ENCODE measurements around the gene LRRC38. TPM values are rescaled to one million over a fixed set of nuclear protein-coding genes. Genes with fewer than 3 reads are reported as not detected.

Gene LRRC38
- total and polyA plus RNA-seq, 2 of the 4 experiments (the other 2 are of a cell fraction) = not detected

DNA sequence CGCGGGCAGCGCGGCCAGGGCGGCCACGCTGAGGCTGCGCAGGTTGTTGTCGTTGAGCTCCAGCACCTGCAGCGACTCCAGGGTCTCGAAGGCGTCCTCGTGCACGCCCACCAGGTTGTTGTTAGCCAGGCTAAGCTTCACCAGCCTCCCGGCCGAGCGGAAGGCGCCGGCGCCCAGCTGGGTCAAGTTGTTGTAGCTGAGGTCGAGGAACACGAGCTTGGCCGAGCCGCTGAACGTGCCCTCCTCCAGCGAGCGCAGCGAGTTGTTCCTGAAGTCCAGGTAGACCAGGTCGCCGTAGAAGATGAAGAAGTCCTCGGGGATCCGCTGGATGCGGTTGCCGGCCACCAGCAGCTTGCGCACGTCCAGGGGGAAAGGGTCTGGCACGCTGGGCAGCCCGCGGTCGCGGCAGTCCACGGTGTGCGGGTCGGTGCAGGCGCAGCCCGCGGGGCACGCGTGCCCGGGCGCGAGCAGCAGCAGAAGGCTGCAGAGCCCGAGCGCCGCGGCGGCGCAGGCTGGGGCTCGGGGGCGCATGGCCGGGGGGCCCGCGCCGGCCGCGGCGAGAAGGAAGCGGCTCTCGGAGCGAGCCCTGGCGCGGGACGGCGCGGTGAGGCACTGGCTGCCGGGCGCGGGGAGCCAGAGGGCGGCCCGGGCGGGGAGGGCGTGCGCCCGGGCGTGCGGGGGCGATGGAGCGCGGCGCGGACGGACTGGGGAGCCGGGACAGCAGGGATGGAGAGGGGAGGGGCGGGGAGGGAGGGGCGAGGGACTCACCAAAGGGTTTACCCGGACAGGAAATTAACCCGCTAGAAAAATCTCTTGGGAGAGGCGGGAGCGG is 524 bp downstream of the LRRC38 start:
- H3K4me3 ChIP-seq (ENCODE audit: insufficient read depth, low read depth, low read length) = no peak overlapping the region
- intact Hi-C loops (cut with micrococcal nuclease) = no loop called here
- no peaks in the 10 kb centered on the region for H3K9me1 ChIP-seq (ENCODE audit: insufficient read depth, low read length)
- H2AK5ac ChIP-seq (ENCODE audit: low read depth, low read length) = no peak overlapping the region
- no peak overlapping the region for H2AK9ac ChIP-seq (replicated peaks; ENCODE audit: low read depth, low read length, poor library complexity)
- H3K18ac ChIP-seq (ENCODE audit: low read depth, low read length) = no peak overlapping the region
- WGBS, 2 experiments (ENCODE audit: extremely low coverage in 2 of 2, insufficient read length in 1 of 2) = 2% methylated on average over 44 of the region's 98 CpGs; no CpG with 5 or more reads in 1 of the 2 experiments
- no peaks in the 10 kb centered on the region for H3K79me1 ChIP-seq (ENCODE audit: low read depth in 1 of 2, low read length in 2 of 2)
- CTCF ChIA-PET = no interaction called here
- peak overlapping the region; percentile 14 for H2AFZ ChIP-seq (replicated peaks; ENCODE audit: low read length, poor library complexity)
- in situ Hi-C loops (cut with MboI; ENCODE audit: low sequenced_read_pairs) = no loop called here
- DNase-seq = no peak
- no peak for ATAC-seq (ENCODE audit: low read depth)
- H3K23ac ChIP-seq (ENCODE audit: low read depth, low read length) = no peak overlapping the region
- no peak for TF ChIP-seq BHLHE40 (IDR thresholded peaks at IDR 0.05; ENCODE audit: low read depth, low read length)
- TF ChIP-seq RFX5 (IDR thresholded peaks at IDR 0.05; ENCODE audit: low read depth, low read length) = no peak
- TF ChIP-seq SMC3 (IDR thresholded peaks at IDR 0.05; ENCODE audit: low read depth, low read length) = no peak
- no peak for TF ChIP-seq FOS (IDR thresholded peaks at IDR 0.05; ENCODE audit: low read depth, low read length)
- no peak for TF ChIP-seq MXI1 (IDR thresholded peaks at IDR 0.05; ENCODE audit: borderline replicate concordance, low read depth, low read length)
- TF ChIP-seq, protein P1, sequence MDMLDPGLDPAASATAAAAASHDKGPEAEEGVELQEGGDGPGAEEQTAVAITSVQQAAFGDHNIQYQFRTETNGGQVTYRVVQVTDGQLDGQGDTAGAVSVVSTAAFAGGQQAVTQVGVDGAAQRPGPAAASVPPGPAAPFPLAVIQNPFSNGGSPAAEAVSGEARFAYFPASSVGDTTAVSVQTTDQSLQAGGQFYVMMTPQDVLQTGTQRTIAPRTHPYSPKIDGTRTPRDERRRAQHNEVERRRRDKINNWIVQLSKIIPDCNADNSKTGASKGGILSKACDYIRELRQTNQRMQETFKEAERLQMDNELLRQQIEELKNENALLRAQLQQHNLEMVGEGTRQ (IDR thresholded peaks at IDR 0.05; ENCODE audit: low read depth, low read length) = no peak
- no peak for TF ChIP-seq NFE2L2 (IDR thresholded peaks at IDR 0.05; ENCODE audit: low read depth, low read length)
- no peak for TF ChIP-seq MAZ (IDR thresholded peaks at IDR 0.05; ENCODE audit: borderline replicate concordance, low read depth, low read length)
- no peak for TF ChIP-seq POLR2A (IDR thresholded peaks at IDR 0.05; ENCODE audit: low read depth, low read length)
- no peak for TF ChIP-seq MAFK (IDR thresholded peaks at IDR 0.05; ENCODE audit: low read depth, low read length)
- TF ChIP-seq, protein P2, sequence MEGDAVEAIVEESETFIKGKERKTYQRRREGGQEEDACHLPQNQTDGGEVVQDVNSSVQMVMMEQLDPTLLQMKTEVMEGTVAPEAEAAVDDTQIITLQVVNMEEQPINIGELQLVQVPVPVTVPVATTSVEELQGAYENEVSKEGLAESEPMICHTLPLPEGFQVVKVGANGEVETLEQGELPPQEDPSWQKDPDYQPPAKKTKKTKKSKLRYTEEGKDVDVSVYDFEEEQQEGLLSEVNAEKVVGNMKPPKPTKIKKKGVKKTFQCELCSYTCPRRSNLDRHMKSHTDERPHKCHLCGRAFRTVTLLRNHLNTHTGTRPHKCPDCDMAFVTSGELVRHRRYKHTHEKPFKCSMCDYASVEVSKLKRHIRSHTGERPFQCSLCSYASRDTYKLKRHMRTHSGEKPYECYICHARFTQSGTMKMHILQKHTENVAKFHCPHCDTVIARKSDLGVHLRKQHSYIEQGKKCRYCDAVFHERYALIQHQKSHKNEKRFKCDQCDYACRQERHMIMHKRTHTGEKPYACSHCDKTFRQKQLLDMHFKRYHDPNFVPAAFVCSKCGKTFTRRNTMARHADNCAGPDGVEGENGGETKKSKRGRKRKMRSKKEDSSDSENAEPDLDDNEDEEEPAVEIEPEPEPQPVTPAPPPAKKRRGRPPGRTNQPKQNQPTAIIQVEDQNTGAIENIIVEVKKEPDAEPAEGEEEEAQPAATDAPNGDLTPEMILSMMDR (conservative IDR thresholded peaks at IDR 0.05; ENCODE audit: low read depth, low read length) = no peak
- TF ChIP-seq RCOR1 (IDR thresholded peaks at IDR 0.05; ENCODE audit: insufficient replicate concordance, low read length) = no peak
- no peak for TF ChIP-seq CEBPB (IDR thresholded peaks at IDR 0.05; ENCODE audit: low read depth, low read length)
- H3K9me3 ChIP-seq (ENCODE audit: control insufficient read depth, insufficient read depth, low read length) = peaks cover 23% of the 10 kb centered on the region
- H3K14ac ChIP-seq (replicated peaks; ENCODE audit: low read depth, low read length) = no peak overlapping the region
- no peak overlapping the region for H2BK5ac ChIP-seq (ENCODE audit: low read depth, low read length, poor library complexity, severe bottlenecking)
- H4K91ac ChIP-seq (ENCODE audit: insufficient read depth, low read depth, low read length) = no peak overlapping the region
- no peak overlapping the region for H4K8ac ChIP-seq (ENCODE audit: low read depth in 2 of 2, low read length in 2 of 2)
- H2BK20ac ChIP-seq (ENCODE audit: low read depth, low read length) = no peak overlapping the region
- POLR2A ChIA-PET (ENCODE audit: unreplicated experiment) = no interaction called here
- no peaks in the 10 kb centered on the region for H3K4me1 ChIP-seq (ENCODE audit: control insufficient read depth, insufficient read depth, low read length)
- H3K36me3 ChIP-seq (ENCODE audit: control insufficient read depth, insufficient read depth, low read length) = no peaks in the 10 kb centered on the region
- H3K9ac ChIP-seq (ENCODE audit: low read depth, low read length) = no peak overlapping the region
- no peak overlapping the region for H3K4me2 ChIP-seq (ENCODE audit: low read depth, low read length)
- no peaks in the 10 kb centered on the region; the same call in 1 of the 2 replicates for H3K27me3 ChIP-seq (ENCODE audit: control insufficient read depth, insufficient read depth, low read length)
- dilution Hi-C loops (cut with HindIII; ENCODE audit: low sequenced_read_pairs, unreplicated experiment) = no loop called here
- no peak overlapping the region for H3K56ac ChIP-seq (ENCODE audit: extremely low read depth, insufficient read depth, low read length)
- no peak overlapping the region for H2BK120ac ChIP-seq (ENCODE audit: low read depth, low read length)
- no TSS peak for BruUV-seq (replicated peaks)
- H4K5ac ChIP-seq (ENCODE audit: low read depth, low read length) = no peak overlapping the region
- H3K27ac ChIP-seq (ENCODE audit: insufficient read depth, low read length) = no peak overlapping the region
- no peak overlapping the region for H3K4ac ChIP-seq (ENCODE audit: low read depth, low read length)
- H2BK15ac ChIP-seq (ENCODE audit: low read depth, low read length) = no peak overlapping the region
- no peaks in the 10 kb centered on the region for H4K20me1 ChIP-seq (ENCODE audit: insufficient read depth, low read length)
